Lower leg skin (tissue), 4 donors: Measurements from ENCODE around the gene PDXP. TPM values are rescaled to one million over a fixed set of nuclear protein-coding genes. Genes with fewer than 3 reads are reported as not detected.
"Not testable (repeated sequence)": the region's sequence is repeated elsewhere in the genome, so short reads cannot be mapped to it uniquely, and the experiment has no call there.

Experiments
- DNase-seq, 2 donors: peaks; one replicate each; pipeline ENCODE4 v3.0.0-alpha.2; 2019; ENCODE audit warnings: low spot score in 2 of 2
- H3K4me3 ChIP-seq: fragments of 200-600 bp; sonication (generic); 2 replicates; pipeline ENCODE4 v1.5.1; 2017; ENCODE audit warnings: mild to moderate bottlenecking, low read depth; ENCODE audit not compliant: poor library complexity, severe bottlenecking
- POLR2A ChIP-seq, 2 donors: fragments of 450-650 bp; IDR thresholded peaks; one replicate each; pipeline ENCODE4 v1.6.1; 2016 to 2017; ENCODE audit warnings: antibody characterized with exemption in 2 of 2, mild to moderate bottlenecking in 1 of 2, moderate library complexity in 1 of 2
- WGBS, 2 donors: methylation state at CpG; one replicate each; pipeline ENCODE4 v1.1.5; 2018; 5-methylcytosine and 5-hydroxymethylcytosine counted together
- intact Hi-C: fragments of 100-400 bp; cut with DNase I; formaldehyde crosslinking; loops from one replicate; pipeline ENCODE4 v1.15.0; 2023; ENCODE audit warnings: low total_unique reads
- total RNA-seq, 4 donors: library from RNA; depleted of rRNA; stranded (reverse); fragments of >200 nt; gene quantifications; one replicate each; pipeline ENCODE4 v1.1.0, GENCODE V29; 2016
- TF ChIP-seq, protein P1 (sequence below), 3 donors: fragments of 450-650 bp; IDR thresholded peaks; one replicate each; pipeline ENCODE4 v1.5.1; 2016; ENCODE audit warnings: antibody characterized with exemption in 3 of 3, mild to moderate bottlenecking in 3 of 3, moderate library complexity in 2 of 3

The PDXP gene
- total RNA-seq, 4 donors from 2014 or later, result 1.8 to 4.6 (median 3.2) TPM

- TF ChIP-seq, protein P1, sequence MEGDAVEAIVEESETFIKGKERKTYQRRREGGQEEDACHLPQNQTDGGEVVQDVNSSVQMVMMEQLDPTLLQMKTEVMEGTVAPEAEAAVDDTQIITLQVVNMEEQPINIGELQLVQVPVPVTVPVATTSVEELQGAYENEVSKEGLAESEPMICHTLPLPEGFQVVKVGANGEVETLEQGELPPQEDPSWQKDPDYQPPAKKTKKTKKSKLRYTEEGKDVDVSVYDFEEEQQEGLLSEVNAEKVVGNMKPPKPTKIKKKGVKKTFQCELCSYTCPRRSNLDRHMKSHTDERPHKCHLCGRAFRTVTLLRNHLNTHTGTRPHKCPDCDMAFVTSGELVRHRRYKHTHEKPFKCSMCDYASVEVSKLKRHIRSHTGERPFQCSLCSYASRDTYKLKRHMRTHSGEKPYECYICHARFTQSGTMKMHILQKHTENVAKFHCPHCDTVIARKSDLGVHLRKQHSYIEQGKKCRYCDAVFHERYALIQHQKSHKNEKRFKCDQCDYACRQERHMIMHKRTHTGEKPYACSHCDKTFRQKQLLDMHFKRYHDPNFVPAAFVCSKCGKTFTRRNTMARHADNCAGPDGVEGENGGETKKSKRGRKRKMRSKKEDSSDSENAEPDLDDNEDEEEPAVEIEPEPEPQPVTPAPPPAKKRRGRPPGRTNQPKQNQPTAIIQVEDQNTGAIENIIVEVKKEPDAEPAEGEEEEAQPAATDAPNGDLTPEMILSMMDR (IDR thresholded peaks at IDR 0.05), result no peak
- no peak for TF ChIP-seq POLR2A (IDR thresholded peaks at IDR 0.05)
Observed at GRCh38 chr22:37647317-37647716, 11.2 kb upstream of the PDXP start.

GRCh38 chr22:37647928-37648327 lies 10.6 kb upstream of the PDXP start:
- TF ChIP-seq, protein P1 (IDR thresholded peaks at IDR 0.05), result no peak
- no peak for TF ChIP-seq POLR2A (IDR thresholded peaks at IDR 0.05)
- intact Hi-C loops, result loop anchor here (10.0 kb wide), 1 partner anchor 147 kb away; no protein-coding TSS in a partner anchor
- DNase-seq, result no peak
- no peak overlapping the region for H3K4me3 ChIP-seq
- WGBS, 2 donors, result 71 to 76% methylated on average over 7 to 9 of the region's 9 CpGs

More at GRCh38 chr22:37647317-37647716, 11.2 kb upstream of the PDXP start:
- no peak overlapping the region for H3K4me3 ChIP-seq
- DNase-seq, result no peak
- WGBS, 2 donors, result 99 to 100% methylated on average over 9 of the region's 9 CpGs
- intact Hi-C loops, result loop anchor here (10.0 kb wide), 1 partner anchor 147 kb away; no protein-coding TSS in a partner anchor

DNA sequence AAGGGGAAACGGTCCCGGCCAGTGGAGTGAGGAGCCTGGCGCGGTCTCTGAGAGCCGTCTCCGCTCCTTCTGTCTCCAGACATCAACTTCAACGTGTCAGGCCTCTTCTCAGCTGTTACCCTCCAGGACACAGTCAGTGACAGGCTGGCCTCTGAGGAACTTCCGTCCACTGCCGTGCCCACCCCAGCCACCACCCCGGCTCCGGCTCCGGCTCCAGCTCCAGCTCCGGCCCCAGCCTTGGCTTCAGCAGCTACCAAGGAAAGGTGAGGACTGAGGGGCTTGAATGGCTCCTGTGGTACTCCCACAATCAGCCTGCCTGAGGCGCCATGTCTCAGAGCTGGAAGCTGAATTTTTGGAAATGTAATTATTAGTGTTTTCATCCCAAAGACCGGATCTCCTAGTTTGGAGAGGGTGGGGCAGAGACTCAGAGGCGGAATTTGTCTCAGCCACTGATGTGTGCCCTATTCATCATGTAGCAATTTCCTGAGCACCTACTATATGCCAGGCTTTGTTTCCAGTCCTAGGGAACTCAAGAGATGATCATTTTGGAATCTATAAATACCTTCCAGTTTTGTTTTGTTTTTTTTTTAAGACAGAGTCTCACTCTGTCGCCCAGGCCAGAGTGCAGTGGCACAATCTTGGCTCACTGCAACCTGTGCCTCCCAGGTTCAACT lies 7.9 kb upstream of the PDXP start:
- intact Hi-C loops, result no loop called here
- no peak for DNase-seq
- WGBS, 2 donors, result 95 to 96% methylated on average over 17 of the region's 17 CpGs

DNA sequence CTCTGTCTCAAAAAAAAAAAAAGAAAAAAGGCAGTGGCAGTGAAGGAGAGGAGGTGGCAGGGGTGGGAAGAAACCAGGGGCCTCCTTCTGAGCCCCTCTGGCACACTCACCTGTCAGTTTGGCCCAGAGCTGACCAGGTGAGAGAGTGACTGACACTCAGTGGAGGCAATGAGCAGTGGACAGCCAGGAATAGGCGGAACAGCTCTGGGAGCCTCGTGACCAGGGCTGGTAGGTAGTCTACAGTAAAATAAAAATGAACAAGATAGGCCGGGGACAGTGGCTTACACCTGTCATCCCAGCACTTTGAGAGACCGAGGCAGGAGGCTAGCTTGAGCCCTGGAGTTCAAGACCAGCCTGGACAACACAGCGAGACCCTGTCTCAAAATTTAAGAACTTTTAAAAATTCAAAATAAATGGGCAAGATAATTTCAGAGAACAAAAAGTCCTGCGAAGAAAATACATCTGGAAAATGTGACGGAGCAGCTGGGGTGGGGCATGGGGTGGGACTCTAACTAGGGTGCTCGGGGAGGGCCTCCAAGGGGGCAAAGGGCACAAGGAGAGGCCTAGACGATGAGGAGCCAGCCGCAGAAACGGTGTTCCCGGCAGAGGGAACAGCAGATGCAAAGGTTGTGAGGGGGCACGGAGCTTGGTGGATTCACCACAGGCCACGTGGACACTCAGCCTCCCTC lies 3.8 kb upstream of the PDXP start:
- intact Hi-C loops, result no loop called here
- no peak overlapping the region for H3K4me3 ChIP-seq
- 75 to 87% methylated on average over 14 of the region's 14 CpGs for WGBS, 2 donors
- DNase-seq, result no peak
- TF ChIP-seq, protein P1 (IDR thresholded peaks at IDR 0.05), result no peak

More for the DNA sequence above, 7.9 kb upstream of the PDXP start:
- no peak overlapping the region for H3K4me3 ChIP-seq
- no peak for TF ChIP-seq POLR2A (IDR thresholded peaks at IDR 0.05)
- TF ChIP-seq, protein P1 (IDR thresholded peaks at IDR 0.05), result no peak

GRCh38 chr22:37655252-37655563 lies 3.3 kb upstream of the PDXP start:
- TF ChIP-seq, protein P1 (IDR thresholded peaks at IDR 0.05), result no peak
- no peak for TF ChIP-seq POLR2A (IDR thresholded peaks at IDR 0.05)
- intact Hi-C loops, result no loop called here
- no peak overlapping the region for H3K4me3 ChIP-seq
- WGBS, 2 donors, result 85 to 89% methylated on average over 11 to 17 of the region's 17 CpGs
- DNase-seq, result no peak

- H3K4me3 ChIP-seq, intact Hi-C loops, DNase-seq: not testable (repeated sequence)
- 89 to 90% methylated on average over 4 of the region's 4 CpGs for WGBS, 2 donors
Observed at GRCh38 chr22:37656583-37656982, 1.9 kb upstream of the PDXP start.
